HG03108 (cell line): ENCODE measurements around the gene UBL4B.
A peak's percentile ranks its signal among the peaks of the same experiment; 100 is the strongest.

Source experiments
- ATAC-seq: cut with Tn5 transposase; IDR thresholded peaks from one replicate; pipeline ENCODE4 v1.9.1; 2021; ENCODE audit warnings: moderate library complexity; ENCODE audit not compliant: unreplicated experiment

UBL4B gene

DNA sequence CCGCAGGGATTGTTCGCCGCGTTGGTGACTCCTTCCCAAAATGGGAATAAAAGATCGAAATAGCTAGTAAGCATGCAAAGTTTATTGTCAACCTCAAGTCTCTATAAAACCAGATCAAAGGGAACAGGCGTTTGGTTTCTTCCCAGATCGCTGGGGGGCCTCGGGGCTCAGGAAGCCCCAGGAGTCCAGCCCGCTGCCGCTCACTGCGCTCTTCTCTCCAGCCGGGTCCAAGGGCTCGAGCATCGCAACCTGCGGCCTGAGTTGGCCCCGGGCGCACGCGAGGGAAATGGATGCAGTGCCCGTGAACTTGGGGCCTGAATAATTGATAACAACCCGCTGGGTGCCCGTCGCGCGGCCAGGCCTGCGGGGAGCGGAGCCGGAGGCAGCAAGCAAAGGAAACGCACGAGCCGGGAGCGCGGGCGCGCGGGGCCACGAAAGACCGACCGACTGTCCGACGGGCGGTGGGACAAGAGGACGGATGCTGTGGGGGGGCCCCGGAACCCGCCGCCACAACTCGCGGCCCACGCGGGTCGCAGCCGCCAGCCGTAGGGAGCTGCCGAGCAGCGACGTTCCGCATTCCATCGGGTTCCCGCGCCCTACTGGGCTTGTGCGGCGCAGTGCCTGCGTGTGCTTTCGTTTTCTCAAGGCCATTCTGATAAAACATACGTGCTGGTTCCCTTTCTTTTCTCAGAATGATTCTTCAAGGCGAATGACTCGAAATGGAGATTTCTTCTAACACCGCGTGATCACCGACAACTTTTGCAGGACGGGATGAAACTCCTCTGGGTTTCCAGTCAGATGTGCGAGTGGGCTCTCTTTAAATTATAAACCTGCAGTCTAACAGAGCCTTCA, 27.8 kb upstream of the UBL4B start:
- ATAC-seq: no peak

GRCh38 chr1:110085671-110086070, 26.6 kb upstream of the UBL4B start:
- no peak for ATAC-seq

DNA sequence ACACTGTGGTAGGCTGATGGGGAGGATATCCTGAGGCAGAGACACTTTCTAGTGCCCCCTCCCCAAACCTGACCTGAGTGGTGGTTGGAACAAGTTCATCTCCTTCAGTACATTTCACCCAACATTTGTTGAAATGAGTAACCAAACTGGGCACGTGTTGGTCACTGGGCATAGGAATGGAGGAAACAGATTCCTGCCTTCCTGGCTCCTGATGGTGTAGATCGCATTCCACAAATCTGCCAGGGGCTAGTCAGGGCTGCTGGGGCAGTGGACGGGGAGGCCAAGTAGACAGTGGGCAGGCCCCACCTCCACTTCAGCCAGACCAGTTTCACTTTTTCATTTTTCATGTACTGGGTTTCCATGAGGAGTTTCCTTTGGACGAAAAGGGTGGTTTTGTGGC, 25.3 kb upstream of the UBL4B start:
- ATAC-seq: no peak

GRCh38 chr1:110087812-110088738, 24.2 kb upstream of the UBL4B start:
- peak; percentile 59 for ATAC-seq

DNA sequence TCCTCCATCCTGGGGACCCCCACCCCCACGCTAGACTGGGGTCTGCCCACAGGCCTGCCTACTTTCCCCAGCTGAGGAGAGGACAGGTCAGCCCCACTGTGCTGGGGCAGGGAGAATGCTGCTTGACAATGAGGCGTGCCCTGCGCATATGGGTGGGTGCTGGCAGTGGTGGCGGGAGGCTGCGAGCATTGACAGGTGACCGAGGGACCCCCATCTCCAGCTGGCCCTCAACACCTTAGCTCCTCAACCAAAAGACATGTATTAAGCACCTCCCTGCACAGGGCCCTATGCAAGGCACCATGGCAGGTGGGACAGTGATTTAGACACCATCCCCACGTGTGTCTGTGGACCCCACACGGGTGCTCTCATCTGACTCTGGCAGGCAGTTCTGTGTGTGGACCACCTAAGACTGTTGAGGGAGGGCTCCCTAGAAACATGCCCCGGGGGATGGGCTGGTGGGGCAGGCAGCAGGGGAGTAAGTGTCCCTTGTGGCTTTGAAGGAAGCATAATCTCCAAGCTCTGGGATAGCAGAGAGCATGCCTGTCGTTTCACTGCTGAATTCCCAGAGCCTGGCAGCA, 23.4 kb upstream of the UBL4B start:
- no peak for ATAC-seq

GRCh38 chr1:110089561-110090275, 22.5 kb upstream of the UBL4B start:
- ATAC-seq: no peak

DNA sequence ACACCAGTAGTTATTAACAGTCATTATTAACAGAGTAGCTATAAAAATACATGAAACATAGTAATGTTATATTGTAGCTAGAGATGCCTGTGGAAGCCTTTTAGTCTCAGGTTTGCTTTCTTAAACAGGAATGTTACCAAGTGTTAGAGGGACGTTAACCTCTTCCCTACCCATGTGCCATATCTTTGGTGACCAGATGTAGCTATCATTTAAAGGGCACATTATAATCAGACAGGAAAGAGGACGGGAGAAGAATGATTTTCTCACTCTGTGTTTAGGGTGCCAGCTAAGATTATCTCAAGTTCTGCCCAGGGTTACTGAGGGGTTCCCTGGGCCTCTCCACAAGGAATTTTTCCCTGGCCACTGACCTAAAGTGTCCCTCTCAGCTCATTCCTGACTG, 20.9 kb upstream of the UBL4B start:
- ATAC-seq: no peak

DNA sequence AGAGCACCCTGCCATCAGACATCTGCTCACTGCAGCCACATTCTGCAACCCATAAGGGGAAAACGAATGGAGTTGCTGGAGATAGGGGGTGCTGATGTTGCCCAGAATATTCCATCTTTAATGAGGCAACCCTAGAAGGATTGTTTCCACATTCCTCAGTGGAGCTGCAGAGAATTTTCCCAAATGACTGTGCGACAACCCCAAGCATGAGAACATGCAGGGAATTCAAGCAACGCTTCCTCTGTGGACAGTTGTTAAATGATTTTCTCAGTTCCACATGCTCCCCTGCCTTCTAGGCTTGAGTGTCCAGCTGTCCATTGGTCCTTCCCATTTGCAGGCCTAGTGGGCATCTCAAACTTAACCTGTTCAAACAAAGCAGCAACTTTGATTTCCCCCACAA, 20.5 kb upstream of the UBL4B start:
- ATAC-seq: no peak

GRCh38 chr1:110092991-110093390, 19.3 kb upstream of the UBL4B start:
- ATAC-seq: no peak

- no peak for ATAC-seq
Measured at GRCh38 chr1:110094931-110095654, 17.1 kb upstream of the UBL4B start.

DNA sequence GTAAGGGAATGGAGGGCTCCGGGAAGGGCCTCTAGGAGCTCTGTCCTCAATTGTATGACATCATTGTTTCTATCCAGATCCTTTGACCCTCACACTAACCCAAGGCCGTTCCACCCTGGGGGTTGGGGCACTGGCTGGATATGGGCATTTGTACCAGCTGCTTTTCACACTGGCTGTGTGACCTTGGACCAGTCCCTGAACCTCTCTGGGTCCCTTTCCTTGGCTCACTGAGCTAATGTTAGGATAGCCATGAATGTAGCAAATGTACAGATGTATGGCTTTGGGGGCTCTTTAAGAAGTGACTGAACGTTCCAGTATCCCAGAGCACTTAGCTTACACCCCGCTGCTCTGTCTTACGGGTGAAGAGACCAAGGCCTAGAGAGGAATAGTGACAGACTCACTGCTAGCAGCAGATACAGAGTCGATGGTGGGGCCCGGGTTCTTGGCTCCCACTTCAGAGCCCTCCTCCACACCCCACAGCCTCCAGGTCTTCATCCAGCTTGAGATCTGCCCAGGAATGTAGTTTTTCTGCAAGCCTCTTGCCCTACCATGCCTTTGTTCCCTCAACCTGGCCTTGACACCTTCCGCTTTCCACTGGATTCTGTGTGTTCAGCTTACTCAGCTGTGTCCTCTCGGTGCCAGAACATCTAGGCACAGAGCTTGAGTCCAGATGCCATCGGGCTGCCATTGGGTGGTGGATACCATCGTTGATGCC, 14.6 kb upstream of the UBL4B start:
- no peak for ATAC-seq

GRCh38 chr1:110098222-110099026, 13.8 kb upstream of the UBL4B start:
- no peak for ATAC-seq

DNA sequence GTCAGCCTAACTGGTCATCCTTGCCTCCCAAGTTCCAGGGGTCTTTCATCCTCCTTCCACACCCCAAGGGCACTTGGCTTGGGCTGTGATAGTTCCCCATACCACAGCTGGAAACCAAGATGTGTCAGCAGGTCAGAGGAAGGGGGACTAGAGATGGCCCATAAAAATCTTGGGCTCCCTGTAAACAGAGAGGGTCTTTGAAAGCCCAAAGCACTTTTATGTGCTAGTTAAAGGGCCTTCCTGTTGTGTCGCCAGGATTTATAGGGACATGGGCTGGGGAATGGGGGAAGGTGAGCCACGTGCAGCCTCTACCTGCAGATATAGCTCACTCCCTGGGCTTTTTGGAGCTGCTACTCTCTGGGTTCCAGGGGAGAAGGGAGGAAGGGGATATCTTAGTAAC, 11.9 kb upstream of the UBL4B start:
- ATAC-seq: no peak

DNA sequence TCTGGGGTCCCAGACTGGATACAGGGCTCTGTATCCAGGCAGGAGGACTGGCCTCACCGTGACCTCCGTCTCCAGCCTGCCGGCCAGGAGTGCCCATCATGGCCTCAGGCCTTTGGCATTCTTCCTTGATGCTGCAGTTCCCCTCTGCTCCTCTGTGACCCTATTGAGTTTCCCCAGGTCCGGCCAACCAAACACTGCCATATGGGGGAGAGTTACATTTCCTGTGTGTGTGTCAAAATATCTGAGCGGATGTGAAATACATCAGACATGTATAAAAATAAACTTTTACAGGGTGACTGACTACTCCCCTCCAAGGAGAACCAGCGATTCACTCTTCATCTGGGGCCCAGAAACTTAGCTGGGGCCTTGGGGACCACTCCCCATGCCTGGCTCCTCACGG, 10.2 kb upstream of the UBL4B start:
- no peak for ATAC-seq

- peak; percentile 50 for ATAC-seq
Measured at GRCh38 chr1:110106013-110106941, 6.0 kb upstream of the UBL4B start.

GRCh38 chr1:110107867-110108469, 4.3 kb upstream of the UBL4B start:
- ATAC-seq: no peak

- no peak for ATAC-seq
Measured at GRCh38 chr1:110111081-110111480, 1.2 kb upstream of the UBL4B start.
